Ureter (tissue), 1 donor: ENCODE measurements around the gene ARID4A. TPM values are rescaled to one million over a fixed set of nuclear protein-coding genes. Genes with fewer than 3 reads are reported as not detected.
"Not testable (repeated sequence)": the region's sequence is repeated elsewhere in the genome, so short reads cannot be mapped to it uniquely, and the experiment has no call there.

Source experiments
- DNase-seq: peaks from one replicate; pipeline ENCODE4 v3.0.0-alpha.2; 2020; ENCODE audit warnings: low spot score
- total RNA-seq: library from RNA; stranded (reverse); gene quantifications from one replicate; pipeline ENCODE4 v1.2.4, GENCODE V29; 2023
- donor health status: DM: yes; HTN: yes; CAD: no.

The ARID4A gene
- total RNA-seq, 1 donor from 2014 or later: 33.9 TPM

DNA sequence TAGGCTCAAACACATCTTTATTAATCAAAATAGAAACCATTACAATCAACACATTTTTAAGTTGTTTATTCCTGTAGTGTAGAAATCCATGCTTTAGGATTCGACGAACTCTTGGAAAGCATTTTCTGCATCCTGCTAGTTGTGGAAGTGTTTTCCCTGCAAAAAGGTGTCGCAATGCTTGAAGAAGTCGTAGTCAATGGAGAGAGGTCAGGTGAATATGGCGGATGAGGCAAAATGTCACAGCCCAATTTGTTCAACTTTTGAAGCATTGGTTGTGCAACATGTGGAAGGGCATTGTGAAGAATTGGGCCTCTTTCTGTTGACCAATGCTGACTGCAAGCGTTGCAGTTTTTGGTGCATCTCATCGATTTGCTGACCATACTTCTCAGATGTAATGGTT, 4.2 kb upstream of the ARID4A start:
- no peak for DNase-seq

DNA sequence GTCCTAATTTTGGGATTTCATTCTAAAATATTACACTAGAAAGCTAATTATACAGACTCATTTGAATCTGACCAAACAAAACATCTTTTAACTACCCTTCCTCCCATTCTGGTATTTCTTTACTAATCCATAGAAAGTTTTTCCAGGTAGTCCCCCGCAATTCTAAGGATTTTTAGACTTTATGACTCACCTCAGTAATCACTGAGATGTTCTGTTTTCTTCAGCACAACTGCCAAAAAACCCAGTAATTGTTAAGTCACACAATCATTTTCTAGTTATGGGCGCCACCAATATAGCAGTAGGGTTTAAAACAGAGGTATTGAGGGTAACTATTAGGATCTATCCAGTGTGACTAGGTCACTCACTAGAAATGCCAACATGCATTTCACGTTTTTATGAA, 1.6 kb upstream of the ARID4A start:
- no peak for DNase-seq

DNA sequence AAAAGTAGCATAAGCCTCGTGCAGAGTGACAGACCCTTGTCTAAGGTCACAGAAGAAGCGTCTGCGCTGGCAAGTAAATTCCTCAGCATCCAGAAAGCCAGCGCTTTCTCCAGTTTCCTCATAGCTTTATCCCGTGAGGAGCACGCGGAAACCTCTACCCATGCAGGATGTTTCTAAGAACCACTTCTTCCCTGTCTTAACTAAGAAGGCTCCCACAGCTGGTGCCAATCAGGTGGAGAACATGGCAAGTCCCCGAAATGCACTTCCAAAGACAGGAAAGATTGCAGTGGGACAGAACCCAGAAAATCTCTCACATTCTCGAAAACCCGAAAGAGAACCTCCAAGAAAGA, 968 bp upstream of the ARID4A start:
- DNase-seq: peak; percentile 54

DNA sequence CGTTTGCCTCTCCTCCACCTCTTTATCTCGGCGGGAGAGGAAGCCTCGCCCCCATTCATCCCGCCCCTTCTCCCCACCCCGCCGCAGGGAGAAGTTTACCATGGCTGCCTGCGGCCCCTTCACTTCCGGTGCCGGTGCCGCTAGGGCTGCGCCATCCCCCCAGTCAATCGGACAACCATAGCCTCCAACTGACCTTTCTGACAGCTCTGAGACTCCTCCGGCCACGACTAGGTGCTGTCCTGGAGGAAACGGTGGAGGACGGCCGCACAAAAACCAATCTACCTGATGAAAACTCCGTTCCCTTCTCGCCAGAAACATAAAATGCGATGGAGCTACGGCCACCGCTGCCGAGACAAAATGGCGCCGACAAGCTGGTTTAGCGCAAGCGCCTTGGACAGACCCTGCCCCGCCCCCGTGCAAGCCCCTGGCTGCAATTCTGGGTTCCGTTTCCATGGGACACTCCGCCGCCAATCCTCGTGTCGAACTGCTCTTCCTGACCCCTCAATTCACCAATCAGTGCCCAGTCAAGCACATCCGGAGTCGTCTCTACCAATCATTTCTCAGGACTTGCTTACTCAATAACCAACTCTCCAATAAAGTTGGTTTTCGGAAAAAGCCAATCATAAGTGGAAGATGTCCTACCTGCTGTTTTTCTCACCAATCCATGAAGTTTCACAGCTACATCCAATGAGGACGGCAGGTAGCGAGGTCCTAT, 436 bp upstream of the ARID4A start:
- DNase-seq: peak; percentile 99

DNA sequence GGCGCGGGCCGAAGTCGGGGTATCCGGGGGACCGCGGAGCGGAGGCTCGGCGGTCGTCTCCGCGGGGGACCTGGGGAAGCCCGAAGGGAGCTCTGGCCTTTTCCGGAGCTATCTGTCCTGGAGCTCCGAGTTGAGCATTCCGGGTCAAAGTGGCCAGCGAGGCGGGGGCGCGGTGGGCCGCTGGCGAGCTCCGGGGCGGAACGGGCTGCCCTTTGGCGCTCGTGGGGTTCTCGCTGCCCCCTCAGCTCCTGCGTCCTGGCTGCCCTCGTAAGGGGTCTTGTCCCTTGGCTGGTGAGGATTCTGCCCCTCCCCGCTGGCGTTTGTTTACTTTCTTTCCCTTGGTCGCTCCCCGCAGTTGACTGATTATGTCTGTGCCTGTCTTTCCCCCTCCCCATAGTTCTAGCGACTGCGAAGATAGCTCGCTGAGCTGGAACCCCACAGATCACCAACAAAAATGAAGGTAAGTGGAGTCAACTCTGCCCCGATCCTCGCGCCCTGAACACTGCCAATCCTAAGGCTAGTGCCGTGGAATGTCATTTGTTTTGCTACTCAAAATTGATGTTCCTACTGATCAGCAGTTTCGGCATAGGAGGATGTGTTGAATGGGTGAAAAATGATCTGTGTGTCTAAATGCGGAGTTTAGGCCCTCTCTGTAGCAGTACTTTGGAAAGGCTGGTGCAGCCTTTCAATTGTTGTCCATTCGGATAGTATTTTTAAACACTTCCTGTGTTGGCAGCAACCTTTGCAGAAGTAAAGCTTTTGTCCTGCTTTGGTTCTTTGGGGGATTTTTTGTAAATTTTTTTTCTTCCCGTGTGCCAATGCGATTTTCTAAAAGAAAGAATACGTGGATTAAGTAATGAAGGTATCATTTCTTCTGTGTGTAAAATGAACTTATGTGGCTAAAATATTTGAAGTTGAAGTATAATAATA, 1.3 kb downstream of the ARID4A start:
- peak; percentile 49 for DNase-seq

DNA sequence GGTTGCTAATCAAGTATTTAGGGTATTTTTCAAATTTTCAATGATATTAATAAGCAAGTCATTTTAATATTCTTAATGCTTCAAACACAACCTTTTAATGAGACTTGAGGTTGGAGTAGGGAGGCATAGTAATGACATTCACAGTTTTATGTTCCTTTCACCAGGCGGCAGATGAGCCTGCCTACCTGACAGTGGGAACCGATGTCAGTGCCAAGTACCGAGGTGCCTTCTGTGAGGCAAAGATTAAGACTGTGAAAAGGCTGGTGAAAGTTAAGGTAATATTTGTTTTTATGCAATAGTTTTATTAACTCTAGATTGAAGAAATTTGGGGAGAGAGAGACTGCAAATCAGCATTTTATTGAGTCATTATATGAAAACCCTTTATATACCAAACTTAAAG, 3.1 kb downstream of the ARID4A start:
- no peak for DNase-seq

DNA sequence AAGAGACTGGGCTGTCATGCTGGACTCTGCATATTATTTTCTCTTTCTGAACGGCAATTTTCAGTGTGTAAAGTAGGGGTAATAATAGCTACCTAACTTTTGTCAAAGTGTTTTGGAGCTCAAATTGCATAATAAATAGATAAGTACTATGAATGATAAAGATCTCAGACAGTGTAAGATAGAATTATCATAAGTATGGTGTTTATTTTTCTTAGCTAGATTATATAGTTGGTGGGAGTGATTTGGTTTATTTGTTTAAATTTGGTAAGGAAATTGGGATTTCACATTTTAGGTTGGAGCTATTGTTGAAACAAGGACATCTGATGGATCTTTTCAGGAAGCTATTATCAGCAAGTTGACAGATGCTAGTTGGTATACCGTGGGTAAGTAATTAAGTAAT, 7.4 kb downstream of the ARID4A start:
- no peak for DNase-seq

DNA sequence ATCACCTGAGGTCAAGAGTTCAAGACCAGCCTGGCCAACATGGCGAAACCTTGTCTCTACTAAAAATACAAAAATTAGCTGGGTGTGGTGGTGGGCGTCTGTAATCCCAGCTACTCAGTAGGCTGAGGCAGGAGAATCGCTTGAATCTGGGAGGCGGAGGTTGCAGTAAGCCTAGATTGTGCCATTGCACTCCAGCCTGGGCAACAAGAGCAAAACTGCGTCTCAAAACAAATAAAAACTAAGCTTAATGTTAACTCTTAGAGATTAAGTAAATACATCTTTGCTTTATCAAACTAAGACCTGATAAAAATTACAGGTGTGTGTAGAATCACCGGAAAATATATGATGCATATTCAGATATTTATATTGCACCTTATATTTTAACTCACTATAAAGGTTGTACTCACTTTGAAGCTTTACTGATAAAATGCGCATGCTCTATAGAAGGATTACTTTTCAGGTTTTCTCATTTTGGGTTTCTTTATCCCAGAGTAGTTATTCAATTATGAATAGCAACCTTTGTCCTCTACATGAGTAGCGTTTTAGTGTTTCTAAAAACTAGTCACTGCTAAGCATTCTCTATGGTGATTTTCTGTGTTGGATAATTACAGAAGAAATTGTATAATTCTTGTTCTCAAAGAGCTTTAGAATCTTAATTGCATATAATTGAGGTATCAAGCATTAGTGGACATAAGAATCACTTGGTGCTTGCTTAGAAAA, 9.4 kb downstream of the ARID4A start:
- no peak for DNase-seq

DNA sequence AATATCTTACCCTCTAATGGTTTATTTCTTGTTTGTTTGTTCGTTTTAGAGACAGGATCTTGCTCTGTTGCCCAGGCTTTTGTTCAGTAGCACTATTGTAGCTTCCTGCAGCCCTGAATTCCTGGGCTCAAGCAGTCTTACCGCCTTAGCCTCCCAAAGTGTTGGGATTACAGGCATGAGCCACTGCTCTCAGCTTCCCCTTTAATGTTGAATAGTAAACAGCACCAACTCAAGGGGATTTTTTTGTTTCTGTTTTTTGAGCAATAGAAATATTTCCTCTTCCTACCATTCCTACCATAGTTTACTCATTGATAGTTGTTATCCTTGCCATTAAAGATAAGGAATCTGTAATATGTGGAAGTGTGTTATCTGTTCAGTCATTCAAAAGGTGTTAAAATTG, 10.7 kb downstream of the ARID4A start:
- DNase-seq: no peak

DNA sequence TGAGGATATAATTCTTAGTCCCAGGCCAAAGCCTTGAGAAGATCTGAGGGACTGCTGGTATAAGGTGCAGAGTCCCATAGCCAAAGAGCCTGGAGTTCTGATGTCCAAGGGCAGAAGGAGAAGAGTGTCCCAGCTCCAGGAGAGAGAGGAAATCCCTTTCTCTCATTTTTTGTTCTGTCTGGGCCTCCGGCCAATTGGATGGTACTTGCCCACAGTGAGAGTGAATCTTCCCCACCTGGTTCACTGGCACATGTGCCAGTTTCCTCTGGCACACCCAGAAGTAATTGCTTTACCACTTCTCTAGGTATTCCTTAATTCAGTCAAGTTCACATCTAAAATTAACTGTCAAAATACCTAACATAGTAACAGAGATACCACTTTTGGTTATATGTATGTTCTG, 15.3 kb downstream of the ARID4A start:
- no peak for DNase-seq

DNA sequence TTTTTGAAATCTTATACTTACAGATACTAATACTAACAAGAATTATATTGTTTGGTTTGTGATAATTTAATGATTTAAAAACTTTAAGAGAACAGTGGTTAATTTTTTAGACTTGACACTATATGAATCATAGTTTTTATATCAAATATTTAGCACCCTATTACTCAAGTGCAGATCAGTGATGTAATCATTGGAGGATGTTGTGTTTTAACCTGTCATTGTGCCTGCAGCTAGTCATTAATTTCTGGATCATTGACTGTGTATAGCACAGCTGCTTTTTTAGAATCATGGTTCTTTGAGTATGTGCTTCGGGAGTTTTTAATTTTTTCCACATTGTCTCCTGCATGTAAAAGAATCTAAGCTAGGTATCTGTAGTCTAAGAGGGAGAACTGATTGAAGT, 17.3 kb downstream of the ARID4A start:
- DNase-seq: no peak

DNA sequence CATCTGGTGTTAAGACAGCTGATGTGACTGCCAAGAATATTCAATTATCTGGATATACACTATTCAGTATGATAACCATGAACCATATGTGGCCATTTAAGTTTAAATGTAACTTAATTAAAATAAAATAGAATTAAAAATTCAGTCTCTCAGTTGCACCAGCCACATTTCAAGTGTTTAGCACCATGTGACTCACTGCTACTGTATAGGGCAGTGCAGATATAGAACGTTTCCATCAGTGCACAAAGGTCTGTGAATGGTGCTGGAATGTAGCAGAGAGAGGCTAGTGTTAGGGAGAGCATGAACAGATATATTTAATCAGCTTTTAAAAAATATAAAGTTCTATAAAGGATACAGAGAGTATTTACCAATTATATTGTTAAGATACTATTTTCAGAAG, 28.7 kb downstream of the ARID4A start:
- no peak for DNase-seq

DNA sequence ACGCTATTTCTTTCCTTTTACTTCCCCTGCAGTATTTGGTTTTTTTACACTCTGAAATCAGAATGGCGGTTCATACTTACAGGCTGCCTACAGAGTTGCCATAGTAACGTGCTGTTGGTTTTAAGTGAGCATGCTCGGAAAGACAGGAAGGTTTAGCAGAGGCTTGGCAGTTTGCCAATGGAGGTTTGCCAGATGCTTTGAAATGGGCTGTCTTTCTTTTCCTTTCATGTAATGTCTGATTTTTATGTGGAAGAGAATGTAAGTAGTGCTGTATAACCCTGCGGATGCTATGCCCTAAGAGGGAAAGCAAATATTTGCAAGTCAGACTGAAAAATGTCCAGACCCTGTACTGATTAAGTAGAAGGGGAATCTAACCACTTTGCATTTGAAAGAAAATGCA, 32.8 kb downstream of the ARID4A start:
- peak; percentile 93 for DNase-seq

DNA sequence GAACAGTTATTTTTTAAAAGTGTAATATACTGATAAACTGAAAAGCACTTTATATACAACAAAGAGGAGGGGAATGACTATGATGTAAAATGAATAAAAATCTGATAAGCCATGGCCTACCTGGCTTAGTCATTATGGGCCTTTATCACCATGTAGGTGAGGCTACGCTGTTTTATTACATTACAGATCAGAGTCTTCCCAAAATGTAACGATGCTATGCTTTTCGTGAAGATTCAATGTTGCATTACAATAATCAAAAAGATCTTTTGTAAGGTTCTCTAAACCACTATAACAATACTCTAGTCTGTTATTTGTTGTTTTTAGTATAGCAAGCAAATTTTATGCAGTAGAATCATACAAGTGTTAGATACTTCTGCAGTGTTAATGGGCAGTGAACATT, 34.2 kb downstream of the ARID4A start:
- DNase-seq: no peak

DNA sequence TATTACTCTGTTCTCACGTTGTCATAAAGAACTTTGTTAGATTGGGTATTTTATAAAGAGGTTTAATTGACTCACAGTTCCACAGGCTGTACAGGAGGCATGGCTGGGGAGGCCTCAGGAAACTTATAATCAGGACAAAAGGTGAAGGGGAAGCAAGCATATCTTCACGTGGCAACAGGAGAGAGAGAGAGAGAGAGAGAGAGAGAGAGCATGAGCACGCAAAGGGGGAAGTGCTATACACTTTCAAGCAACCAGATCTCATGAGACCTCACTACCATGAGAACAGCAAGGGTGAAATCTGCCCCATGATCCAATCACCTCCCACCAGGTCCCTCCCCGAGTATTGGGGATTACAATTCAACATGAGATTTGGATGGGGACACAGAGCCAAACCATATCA, 41.3 kb downstream of the ARID4A start:
- DNase-seq: not testable (repeated sequence)

DNA sequence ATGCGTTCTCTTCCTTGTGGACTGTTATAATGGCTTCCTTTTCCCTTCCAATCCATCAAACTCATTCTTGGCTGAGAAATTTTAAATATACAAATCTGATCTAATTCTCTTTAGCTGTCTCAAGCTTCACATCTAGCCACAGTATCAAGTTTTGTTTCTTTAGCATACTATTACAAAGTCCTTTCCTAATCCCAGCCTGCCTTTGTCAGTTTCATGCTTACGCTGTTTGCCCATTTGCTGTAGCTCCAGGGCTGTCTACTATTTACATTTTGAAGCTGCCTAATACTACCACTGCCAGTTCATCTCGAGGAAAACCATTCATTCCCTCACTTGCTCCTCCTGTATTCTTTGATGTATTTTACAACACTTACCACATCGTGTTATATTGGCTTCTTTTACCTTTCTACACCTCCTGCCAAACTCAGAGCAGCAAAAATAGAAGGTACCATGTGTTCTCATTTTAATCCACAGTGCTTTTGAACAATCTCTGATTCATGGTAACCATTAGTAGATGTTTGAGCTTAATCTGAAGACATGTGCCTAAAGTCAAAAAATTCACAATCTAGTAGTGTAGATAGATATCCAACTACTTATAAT, 42.9 kb downstream of the ARID4A start:
- DNase-seq: no peak

DNA sequence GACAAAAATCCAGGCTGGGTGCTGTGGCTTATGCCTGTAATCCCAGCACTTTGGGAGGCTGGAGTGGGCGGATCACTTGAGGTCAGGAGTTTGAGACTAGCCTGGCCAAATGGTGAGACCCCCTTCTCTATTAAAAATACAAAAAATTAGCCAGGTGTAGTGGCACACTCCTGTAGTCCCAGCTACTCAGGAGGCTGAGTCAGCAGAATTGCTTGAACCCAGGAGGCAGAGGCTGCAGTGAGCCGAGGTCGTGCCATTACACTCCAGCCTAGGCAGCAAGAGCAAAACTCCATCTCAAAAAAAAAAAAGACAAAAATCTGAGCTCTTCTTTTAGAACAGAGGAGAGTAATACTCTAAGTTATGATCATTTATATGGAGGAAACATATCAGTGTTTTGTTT, 45.2 kb downstream of the ARID4A start:
- DNase-seq: not testable (repeated sequence)

DNA sequence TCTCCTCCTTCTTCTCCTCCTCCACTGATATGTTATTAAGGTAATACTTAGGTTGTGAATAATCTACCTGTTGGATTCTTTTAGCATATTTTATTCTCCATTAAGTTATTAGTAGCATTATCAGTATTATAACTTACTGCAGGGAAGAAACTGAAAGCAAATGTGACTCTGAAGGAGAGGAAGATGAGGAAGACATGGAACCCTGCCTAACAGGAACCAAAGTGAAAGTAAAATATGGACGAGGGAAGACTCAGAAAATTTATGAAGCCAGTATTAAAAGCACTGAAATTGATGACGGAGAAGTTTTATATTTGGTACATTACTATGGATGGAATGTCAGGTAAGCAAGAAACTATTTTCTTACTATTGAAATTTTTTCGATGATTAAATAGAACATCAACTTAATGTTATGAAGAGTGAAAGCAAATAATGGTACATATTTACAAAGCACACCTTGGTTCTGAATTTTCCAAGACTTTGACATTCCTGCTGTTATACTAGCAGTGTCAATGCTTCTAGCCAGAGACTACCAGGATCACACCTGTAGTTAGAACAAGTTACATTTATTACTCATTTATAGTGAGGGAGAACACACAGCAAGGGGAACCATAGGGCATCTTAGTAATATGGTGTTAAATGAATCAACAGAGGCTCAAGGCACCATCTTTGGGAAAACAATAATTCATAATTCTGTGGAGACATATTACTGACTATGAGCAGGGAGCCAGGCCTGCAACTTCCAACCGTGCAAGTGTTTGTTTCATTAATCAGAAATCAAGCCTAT, 55.4 kb downstream of the ARID4A start:
- no peak for DNase-seq

DNA sequence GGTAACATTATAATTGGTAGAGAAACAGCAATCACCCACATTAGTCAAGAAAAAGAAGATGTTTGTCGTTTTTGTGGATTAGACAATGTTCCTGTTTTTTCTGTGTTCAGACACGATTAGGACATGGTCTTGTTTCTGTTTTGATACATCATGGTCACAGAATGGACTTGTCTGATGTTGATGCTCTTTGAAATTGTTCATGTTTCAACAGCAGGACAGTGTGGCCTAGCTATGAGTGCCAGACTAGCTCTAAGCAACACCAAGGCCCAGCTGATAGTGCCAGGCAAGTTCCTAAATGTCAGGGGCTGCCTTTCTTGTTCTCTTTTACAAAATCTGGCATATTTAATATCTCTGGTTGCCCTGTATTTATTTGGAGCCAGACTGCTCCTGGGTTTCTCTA, 56.5 kb downstream of the ARID4A start:
- DNase-seq: no peak

DNA sequence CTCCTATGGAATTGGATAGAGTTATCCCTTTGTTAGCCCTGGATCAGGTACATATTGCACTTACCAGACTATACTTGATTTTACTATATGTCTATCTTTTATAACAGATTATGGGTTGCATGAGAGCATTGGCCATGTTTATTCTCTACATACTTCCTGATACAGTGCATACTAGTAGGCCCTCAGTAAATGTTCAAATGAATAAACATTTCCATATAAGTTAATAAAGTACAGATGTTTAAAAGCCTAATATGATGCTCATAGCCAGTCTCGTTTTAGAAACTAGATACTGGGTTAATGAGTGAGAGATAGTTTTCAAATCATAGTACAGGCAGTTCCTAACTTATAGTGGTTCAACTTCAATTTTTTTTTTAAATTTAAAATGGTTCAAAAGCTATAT, 57.9 kb downstream of the ARID4A start:
- no peak for DNase-seq

DNA sequence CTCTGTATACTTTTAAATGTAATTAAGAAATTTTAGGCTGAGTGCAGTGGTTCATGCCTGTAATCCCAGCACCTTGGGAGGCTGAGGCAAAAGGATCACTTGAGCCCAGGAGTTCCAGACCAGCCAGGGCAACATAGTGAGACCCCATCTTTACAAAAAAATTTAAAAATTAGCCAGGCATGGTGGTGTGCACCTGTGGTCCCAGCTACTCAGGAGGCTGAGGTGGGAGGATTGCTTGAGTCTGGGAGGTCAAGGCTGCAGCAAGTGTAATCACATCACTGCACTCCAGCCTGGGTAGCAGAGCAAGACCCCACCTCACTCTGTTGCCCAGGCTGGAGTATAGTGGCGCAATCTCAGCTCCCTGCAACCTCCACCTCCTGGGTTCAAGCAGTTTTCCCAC, 63.9 kb downstream of the ARID4A start:
- DNase-seq: not testable (repeated sequence)
